Mesendoderm (in vitro differentiated cells): ENCODE measurements around the gene OIP5.

Experiments used
- DNase-seq: peaks from one replicate; pipeline ENCODE4 v3.0.0; 2013
- H2AK5ac ChIP-seq: 2 replicates; pipeline ENCODE4 v1.6.1; 2013; ENCODE audit warnings: low read length, inconsistent platforms
- H2BK120ac ChIP-seq: 2 replicates; pipeline ENCODE4 v1.6.1; 2013; ENCODE audit warnings: low read depth, mild to moderate bottlenecking, low read length, moderate library complexity, mixed read lengths
- H2BK15ac ChIP-seq: replicated peaks from 2 replicates; pipeline ENCODE4 v1.6.1; 2013; ENCODE audit warnings: low read depth, mild to moderate bottlenecking, moderate library complexity
- H2BK5ac ChIP-seq: 2 replicates; pipeline ENCODE4 v1.6.1; 2013; ENCODE audit warnings: low read length, inconsistent platforms
- H3K18ac ChIP-seq: 2 replicates; pipeline ENCODE4 v1.6.1; 2013; ENCODE audit warnings: mild to moderate bottlenecking, low read length, mixed read lengths
- H3K23ac ChIP-seq: one replicate; pipeline ENCODE4 v1.6.1; 2013; ENCODE audit warnings: low read length
- H3K27ac ChIP-seq: 2 replicates; pipeline ENCODE4 v1.5.1; 2013; ENCODE audit warnings: low read depth, mild to moderate bottlenecking, inconsistent platforms, low read length, moderate library complexity
- H3K27me3 ChIP-seq: 2 replicates; pipeline ENCODE4 v1.6.1; 2013; ENCODE audit warnings: low read length, control low read depth, mild to moderate bottlenecking, inconsistent platforms; ENCODE audit not compliant: insufficient read depth, poor library complexity
- H3K36me3 ChIP-seq: 2 replicates; pipeline ENCODE4 v1.6.1; 2013; ENCODE audit warnings: low read length, inconsistent platforms; ENCODE audit not compliant: control insufficient read depth, insufficient read depth
- H3K4ac ChIP-seq: one replicate; pipeline ENCODE4 v1.6.1; 2013; ENCODE audit warnings: low read depth, mild to moderate bottlenecking, low read length, moderate library complexity
- H3K4me1 ChIP-seq: 2 replicates; pipeline ENCODE4 v1.6.1; 2013; ENCODE audit warnings: low read depth, low read length, inconsistent platforms; ENCODE audit not compliant: control insufficient read depth
- H3K4me2 ChIP-seq: 2 replicates; pipeline ENCODE4 v1.6.1; 2013; ENCODE audit warnings: low read length
- H3K4me3 ChIP-seq: 2 replicates; pipeline ENCODE4 v1.5.1; 2013; ENCODE audit warnings: mild to moderate bottlenecking, low read length
- H3K56ac ChIP-seq: one replicate; pipeline ENCODE4 v1.6.1; 2013; ENCODE audit warnings: low read length
- H3K79me1 ChIP-seq: 2 replicates; pipeline ENCODE4 v1.6.1; 2013; ENCODE audit warnings: low read length, inconsistent platforms
- H3K79me2 ChIP-seq: 2 replicates; pipeline ENCODE4 v1.6.1; 2013; ENCODE audit warnings: mild to moderate bottlenecking, low read length; ENCODE audit not compliant: control insufficient read depth, insufficient read depth
- H3K9ac ChIP-seq: 2 replicates; pipeline ENCODE4 v1.6.1; 2013; ENCODE audit warnings: low read length, inconsistent platforms
- H4K5ac ChIP-seq: one replicate; pipeline ENCODE4 v1.6.1; 2013; ENCODE audit warnings: low read length
- H4K8ac ChIP-seq: one replicate; pipeline ENCODE4 v1.6.1; 2013; ENCODE audit warnings: low read depth, mild to moderate bottlenecking, control low read depth, low read length, moderate library complexity
- WGBS: extraction: QIAGEN DNeasy Blood & Tissue Kit; methylation state at CpG from one replicate; pipeline ENCODE4 v1.1.7; 2013; ENCODE audit warnings: low lambda C conversion rate, missing lambda C conversion rate; ENCODE audit not compliant: insufficient coverage; ENCODE audit errors: extremely low coverage; 5-methylcytosine and 5-hydroxymethylcytosine counted together

OIP5 gene

GRCh38 chr15:41336549-41336948 lies 4.2 kb upstream of the OIP5 start:
- Histone ChIP-seq H3K4me2 (no peak overlapping the region), H3K56ac (no peak overlapping the region), H3K4ac (no peak overlapping the region), H3K36me3 (peaks cover 4% of the 10 kb centered on the region), H3K79me2 (peaks cover 49% of the 10 kb centered on the region), H3K9ac (no peak overlapping the region), H2BK120ac (no peak overlapping the region), H3K27me3 (no peaks in the 10 kb centered on the region), H3K4me3 (no peak overlapping the region), H3K4me1 (no peaks in the 10 kb centered on the region), H4K5ac (no peak overlapping the region), H3K79me1 (peaks cover 23% of the 10 kb centered on the region), H3K18ac (no peak overlapping the region), H4K8ac (no peak overlapping the region), H2BK15ac (no peak overlapping the region), H2BK5ac (no peak overlapping the region), H3K27ac (no peak overlapping the region), H3K23ac (no peak overlapping the region), H2AK5ac (no peak overlapping the region)
- DNase-seq: no peak
- no CpG with 5 or more reads among the region's 4 CpGs for WGBS

- Histone ChIP-seq H4K5ac (no peak overlapping the region), H3K4me1 (no peaks in the 10 kb centered on the region), H3K27me3 (no peaks in the 10 kb centered on the region), H2BK15ac (no peak overlapping the region), H3K79me1 (peaks cover 14% of the 10 kb centered on the region), H2BK5ac (no peak overlapping the region), H3K4me3 (peak overlapping the region; percentile 2), H4K8ac (no peak overlapping the region), H2AK5ac (no peak overlapping the region), H3K9ac (peak overlapping the region; percentile 40), H2BK120ac (no peak overlapping the region), H3K4me2 (peak overlapping the region; percentile 17), H3K18ac (no peak overlapping the region), H3K79me2 (peaks cover 40% of the 10 kb centered on the region), H3K23ac (no peak overlapping the region), H3K36me3 (peaks cover 1% of the 10 kb centered on the region), H3K56ac (peak overlapping the region; percentile 12), H3K4ac (no peak overlapping the region), H3K27ac (no peak overlapping the region)
- no CpG with 5 or more reads among the region's 12 CpGs for WGBS
- DNase-seq: peak; percentile 3
These were observed 2.1 kb upstream of the OIP5 start for GRCh38 chr15:41334293-41335120.

GRCh38 chr15:41333026-41333562 lies 703 bp upstream of the OIP5 start:
- WGBS: no CpG with 5 or more reads among the region's 26 CpGs
- peak overlapping the region; percentile 37 for H3K27ac ChIP-seq
- no peak for DNase-seq

GRCh38 chr15:41331833-41332193 lies 578 bp downstream of the OIP5 start:
- Histone ChIP-seq H4K5ac (no peak overlapping the region), H4K8ac (no peak overlapping the region), H2BK5ac (no peak overlapping the region), H3K56ac (peak overlapping the region; percentile 98), H3K4me2 (peak overlapping the region; percentile 91), H3K4me3 (peak overlapping the region; percentile 96), H3K4ac (peak overlapping the region; percentile 1), H3K36me3 (peaks cover 1% of the 10 kb centered on the region), H3K79me2 (peaks cover 27% of the 10 kb centered on the region), H3K79me1 (peaks cover 7% of the 10 kb centered on the region), H3K18ac (peak overlapping the region; percentile 70), H3K23ac (no peak overlapping the region), H3K9ac (peak overlapping the region; percentile 94), H2BK120ac (no peak overlapping the region), H3K27me3 (no peaks in the 10 kb centered on the region), H2BK15ac (no peak overlapping the region), H3K27ac (peak overlapping the region; percentile 76), H3K4me1 (no peaks in the 10 kb centered on the region), H2AK5ac (no peak overlapping the region)
- no CpG with 5 or more reads among the region's 14 CpGs for WGBS
- no peak for DNase-seq

More at GRCh38 chr15:41333026-41333562, 703 bp upstream of the OIP5 start:
- H4K8ac ChIP-seq: no peak overlapping the region
- no peak overlapping the region for H4K5ac ChIP-seq
- peak overlapping the region; percentile 57 for H3K4me2 ChIP-seq
- peaks cover 12% of the 10 kb centered on the region for H3K79me1 ChIP-seq
- peak overlapping the region; percentile 68 for H3K4me3 ChIP-seq
- peak overlapping the region; percentile 31 for H3K18ac ChIP-seq
- H2AK5ac ChIP-seq: no peak overlapping the region
- peak overlapping the region; percentile 8 for H3K4ac ChIP-seq
- peak overlapping the region; percentile 52 for H2BK5ac ChIP-seq
- H3K56ac ChIP-seq: peak overlapping the region; percentile 86
- H3K27me3 ChIP-seq: no peaks in the 10 kb centered on the region
- no peak overlapping the region for H2BK120ac ChIP-seq
- no peak overlapping the region for H2BK15ac ChIP-seq
- peaks cover 36% of the 10 kb centered on the region for H3K79me2 ChIP-seq
- peak overlapping the region; percentile 32 for H3K23ac ChIP-seq
- H3K4me1 ChIP-seq: no peaks in the 10 kb centered on the region
- H3K9ac ChIP-seq: peak overlapping the region; percentile 80
- H3K36me3 ChIP-seq: peaks cover 1% of the 10 kb centered on the region

GRCh38 chr15:41331281-41331680 lies 1.1 kb downstream of the OIP5 start:
- Histone ChIP-seq H3K56ac (peak overlapping the region; percentile 98), H2BK5ac (no peak overlapping the region), H3K36me3 (peaks cover under 1% of the 10 kb centered on the region), H3K23ac (no peak overlapping the region), H3K27me3 (no peaks in the 10 kb centered on the region), H3K18ac (no peak overlapping the region), H4K8ac (no peak overlapping the region), H3K4me2 (peak overlapping the region; percentile 91), H3K27ac (no peak overlapping the region), H3K9ac (peak overlapping the region; percentile 94), H3K79me1 (peaks cover 5% of the 10 kb centered on the region), H2BK120ac (no peak overlapping the region), H4K5ac (no peak overlapping the region), H3K4ac (no peak overlapping the region), H2AK5ac (no peak overlapping the region), H3K4me1 (no peaks in the 10 kb centered on the region), H3K79me2 (peaks cover 22% of the 10 kb centered on the region), H3K4me3 (no peak overlapping the region), H2BK15ac (no peak overlapping the region)
- WGBS: no CpG with 5 or more reads among the region's 6 CpGs
- DNase-seq: peak; percentile 13
